HG03139 (cell line): ENCODE data around the gene TMEM233.

ENCODE experiments used
- ATAC-seq: cut with Tn5 transposase; IDR thresholded peaks from one replicate; pipeline ENCODE4 v1.9.1; 2021; ENCODE audit not compliant: unreplicated experiment

The TMEM233 gene

DNA sequence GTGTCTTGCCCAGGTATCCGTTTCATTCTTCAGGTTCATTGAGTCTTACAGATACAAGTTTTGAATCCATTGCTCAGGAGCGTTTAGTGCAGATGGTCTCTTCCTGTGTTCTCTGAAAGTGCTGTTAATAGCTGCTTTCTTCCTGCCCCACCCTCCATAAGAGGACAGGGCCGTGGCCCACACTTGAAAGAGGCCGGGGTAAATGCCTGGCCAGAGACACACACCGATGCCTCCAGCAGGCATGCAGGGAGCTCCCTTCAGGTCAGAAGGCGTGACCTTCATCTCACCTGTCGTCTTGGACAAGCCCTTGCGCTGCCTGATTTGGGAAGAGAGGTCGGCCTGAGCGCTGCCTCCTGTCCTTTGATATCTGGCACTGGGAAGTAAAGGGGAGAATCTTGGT, 85.9 kb downstream of the TMEM233 start:
- ATAC-seq, result no peak

DNA sequence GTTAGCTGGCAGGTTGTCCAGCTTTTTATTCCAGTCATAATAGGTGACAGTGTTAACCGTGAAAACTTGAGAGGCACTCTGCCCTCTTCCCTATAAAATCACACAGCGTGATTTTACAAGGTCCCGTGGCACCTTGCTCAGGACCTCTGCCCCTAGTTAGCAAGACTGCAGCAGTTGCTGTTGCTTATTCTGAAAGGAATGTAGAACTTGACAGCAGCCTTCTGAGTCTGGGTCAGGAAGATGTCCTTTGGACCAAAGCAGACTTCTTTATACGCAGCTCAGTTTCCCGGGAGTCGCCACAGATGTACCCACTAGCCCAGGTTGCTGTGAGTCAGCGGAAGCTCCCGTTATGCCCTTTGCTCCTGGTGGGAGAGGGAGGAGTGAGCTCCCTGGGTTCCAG, 87.5 kb downstream of the TMEM233 start:
- no peak for ATAC-seq

- no peak for ATAC-seq
Observed at GRCh38 chr12:119681728-119682638, 88.4 kb downstream of the TMEM233 start.

- no peak for ATAC-seq
Observed at GRCh38 chr12:119682639-119683252, 89.2 kb downstream of the TMEM233 start.

DNA sequence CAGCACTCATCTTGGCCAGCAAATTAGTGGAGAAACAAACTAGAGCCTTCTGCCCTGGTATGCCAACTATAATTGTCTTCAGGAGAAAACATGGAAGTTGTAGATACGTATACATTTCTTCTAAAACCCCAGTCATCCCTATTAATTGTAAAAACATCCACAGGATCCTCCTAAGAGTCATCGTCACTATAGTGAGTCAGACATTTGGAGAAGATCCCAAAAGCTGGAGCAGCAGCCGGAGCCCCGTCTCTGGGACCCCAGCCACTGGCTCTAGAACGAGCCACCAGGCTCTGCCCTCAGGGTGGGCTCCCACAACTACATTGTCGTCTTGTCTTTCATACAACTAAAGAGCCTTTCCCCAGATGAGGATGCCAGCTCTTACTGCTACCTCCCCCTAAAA, 89.8 kb downstream of the TMEM233 start:
- ATAC-seq, result no peak

- ATAC-seq, result no peak
Observed at GRCh38 chr12:119683816-119684215, 90.2 kb downstream of the TMEM233 start.

DNA sequence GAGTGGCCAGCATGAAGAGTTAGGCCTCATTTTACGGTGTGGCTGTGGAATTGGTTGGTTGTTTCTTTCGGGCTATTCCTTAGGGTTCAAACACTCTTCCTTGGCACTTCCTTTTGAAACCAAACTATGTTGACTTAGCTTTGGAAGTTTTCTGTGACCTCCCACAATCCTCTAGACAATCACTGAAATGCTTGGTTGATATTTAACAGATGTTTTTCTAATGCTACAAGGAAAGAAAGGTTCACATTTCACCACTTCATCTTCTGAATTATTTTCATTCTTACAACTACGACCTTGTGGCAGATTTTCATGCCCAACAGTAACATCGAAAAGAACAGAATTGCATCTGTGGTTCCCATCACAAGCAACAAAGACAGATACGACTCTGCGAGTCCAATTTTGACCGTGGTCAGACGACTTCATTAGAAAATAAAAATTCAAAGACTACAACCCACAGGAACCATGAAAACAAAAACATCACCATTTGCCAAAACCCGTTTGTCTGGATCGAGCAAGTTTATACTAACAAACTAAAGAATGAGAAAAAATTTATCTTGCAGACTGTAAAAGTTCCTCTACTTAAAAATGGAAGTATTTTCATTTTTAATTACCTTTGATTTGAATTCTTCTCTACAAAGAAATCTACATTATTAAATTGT, 91.3 kb downstream of the TMEM233 start:
- ATAC-seq, result no peak

DNA sequence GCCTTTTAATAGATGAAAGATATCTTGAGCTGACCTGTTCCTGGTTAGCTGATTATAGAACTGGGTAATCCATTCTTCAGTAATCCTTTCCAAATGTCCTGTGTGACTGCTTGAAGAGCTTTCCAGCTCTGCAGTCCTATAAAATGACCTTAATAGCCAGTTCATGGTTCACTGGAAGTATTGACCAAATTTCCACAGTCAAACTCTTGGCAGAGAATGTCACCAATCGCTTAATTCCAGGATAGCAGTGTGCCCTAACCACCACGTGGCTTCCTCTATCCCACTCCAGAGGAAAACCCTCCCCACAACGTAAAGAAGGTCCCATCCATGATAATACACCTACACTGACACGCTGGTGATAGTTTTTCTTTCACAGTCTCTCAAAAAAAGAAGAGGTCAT, 91.8 kb downstream of the TMEM233 start:
- no peak for ATAC-seq

- no peak for ATAC-seq
Observed at GRCh38 chr12:119686355-119686754, 92.8 kb downstream of the TMEM233 start.

DNA sequence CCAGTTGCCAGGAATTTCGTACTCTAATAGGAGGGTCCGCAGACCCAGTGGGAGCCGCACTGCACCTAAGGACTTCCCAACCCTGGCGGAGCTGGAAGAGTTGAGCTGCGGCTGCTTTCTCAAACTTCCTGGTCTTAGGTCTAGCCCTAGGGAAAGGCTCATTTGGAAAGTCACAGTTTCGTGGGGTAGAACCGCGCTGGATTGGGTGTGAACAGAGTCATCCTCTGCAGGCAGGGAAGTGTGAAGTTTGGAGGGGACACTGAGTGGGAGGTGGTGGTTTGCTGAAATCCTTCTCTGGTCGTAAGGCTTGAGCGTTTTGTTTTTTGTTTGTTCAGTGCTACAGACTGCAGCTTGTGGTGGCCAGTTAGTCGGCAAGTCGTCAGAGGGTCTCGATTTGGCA, 93.2 kb downstream of the TMEM233 start:
- ATAC-seq, result no peak

GRCh38 chr12:119687406-119687805, 93.8 kb downstream of the TMEM233 start:
- ATAC-seq, result no peak

GRCh38 chr12:119687879-119688278, 94.3 kb downstream of the TMEM233 start:
- ATAC-seq, result no peak

- no peak for ATAC-seq
Observed at GRCh38 chr12:119689935-119690500, 96.4 kb downstream of the TMEM233 start.

DNA sequence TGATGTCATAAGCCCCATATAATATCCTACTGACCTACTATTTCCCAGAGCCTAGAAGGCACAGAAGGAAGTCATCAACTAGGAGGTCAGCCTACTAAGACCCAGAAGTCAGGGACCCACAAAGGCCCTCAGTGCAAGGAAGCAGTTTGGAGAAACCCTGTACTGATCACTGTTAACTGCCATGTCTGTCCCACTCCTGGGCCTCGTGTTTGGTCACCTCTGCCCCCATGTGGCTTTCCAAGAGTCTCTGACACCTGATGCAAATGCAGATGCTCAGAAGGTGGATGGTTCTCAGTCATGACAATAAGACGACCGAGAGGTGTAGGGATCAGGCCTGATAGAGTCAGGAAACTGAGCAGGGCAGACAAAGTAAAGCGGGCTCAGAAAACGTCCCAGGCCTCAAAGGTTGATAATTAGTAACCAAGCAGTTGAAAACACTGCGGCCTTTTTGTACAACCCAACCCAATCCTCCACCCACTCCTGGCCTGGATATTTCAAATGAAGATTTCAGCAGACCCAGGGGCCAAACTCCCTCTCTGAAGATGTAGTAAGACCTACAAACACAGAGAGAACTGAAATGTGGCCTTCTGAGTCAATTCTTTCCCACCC, 97.7 kb downstream of the TMEM233 start:
- no peak for ATAC-seq

DNA sequence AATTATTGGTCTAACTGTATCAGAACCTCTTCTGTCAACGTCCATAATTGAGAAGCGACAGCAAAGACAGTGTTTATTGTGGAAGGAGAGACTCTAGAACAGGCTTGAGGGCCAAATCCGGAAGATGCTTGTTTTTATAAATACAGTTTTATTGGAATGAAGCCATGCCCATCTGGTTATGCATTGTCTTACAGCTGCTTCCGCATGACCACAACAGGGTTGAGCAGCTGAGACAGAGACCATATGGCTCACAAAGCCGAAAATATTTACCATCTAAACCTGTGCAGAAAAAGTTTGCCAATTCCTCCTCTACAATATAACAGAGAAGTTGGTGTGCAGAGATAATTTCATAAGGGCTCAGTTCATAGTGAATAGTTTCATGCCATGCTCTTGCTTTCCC, 98.8 kb downstream of the TMEM233 start:
- no peak for ATAC-seq
